HUES6 (cell line): ENCODE results near the gene MED12L.

Source experiments
- H3K27ac ChIP-seq: 2 replicates; pipeline ENCODE4 v1.7.0; 2013; ENCODE audit warnings: low read depth, mild to moderate bottlenecking, low read length, inconsistent platforms
- H3K27me3 ChIP-seq: 2 replicates; pipeline ENCODE4 v1.6.1; 2013; ENCODE audit warnings: low read length; ENCODE audit not compliant: control insufficient read depth, insufficient read depth
- H3K36me3 ChIP-seq: 2 replicates; pipeline ENCODE4 v1.6.1; 2013; ENCODE audit warnings: low read length; ENCODE audit not compliant: control insufficient read depth, insufficient read depth
- H3K4me1 ChIP-seq: 2 replicates; pipeline ENCODE4 v1.6.1; 2013; ENCODE audit warnings: low read length; ENCODE audit not compliant: control insufficient read depth, insufficient read depth
- H3K4me3 ChIP-seq: 2 replicates; pipeline ENCODE4 v1.5.1; 2013; ENCODE audit warnings: low read depth, low read length
- H3K9ac ChIP-seq: one replicate; pipeline ENCODE4 v1.6.1; 2013; ENCODE audit warnings: mild to moderate bottlenecking, low read length
- H3K9me3 ChIP-seq: 2 replicates; pipeline ENCODE4 v1.6.1; 2013; ENCODE audit warnings: low read depth, low read length; ENCODE audit not compliant: control insufficient read depth, insufficient read depth

MED12L gene, protein sequence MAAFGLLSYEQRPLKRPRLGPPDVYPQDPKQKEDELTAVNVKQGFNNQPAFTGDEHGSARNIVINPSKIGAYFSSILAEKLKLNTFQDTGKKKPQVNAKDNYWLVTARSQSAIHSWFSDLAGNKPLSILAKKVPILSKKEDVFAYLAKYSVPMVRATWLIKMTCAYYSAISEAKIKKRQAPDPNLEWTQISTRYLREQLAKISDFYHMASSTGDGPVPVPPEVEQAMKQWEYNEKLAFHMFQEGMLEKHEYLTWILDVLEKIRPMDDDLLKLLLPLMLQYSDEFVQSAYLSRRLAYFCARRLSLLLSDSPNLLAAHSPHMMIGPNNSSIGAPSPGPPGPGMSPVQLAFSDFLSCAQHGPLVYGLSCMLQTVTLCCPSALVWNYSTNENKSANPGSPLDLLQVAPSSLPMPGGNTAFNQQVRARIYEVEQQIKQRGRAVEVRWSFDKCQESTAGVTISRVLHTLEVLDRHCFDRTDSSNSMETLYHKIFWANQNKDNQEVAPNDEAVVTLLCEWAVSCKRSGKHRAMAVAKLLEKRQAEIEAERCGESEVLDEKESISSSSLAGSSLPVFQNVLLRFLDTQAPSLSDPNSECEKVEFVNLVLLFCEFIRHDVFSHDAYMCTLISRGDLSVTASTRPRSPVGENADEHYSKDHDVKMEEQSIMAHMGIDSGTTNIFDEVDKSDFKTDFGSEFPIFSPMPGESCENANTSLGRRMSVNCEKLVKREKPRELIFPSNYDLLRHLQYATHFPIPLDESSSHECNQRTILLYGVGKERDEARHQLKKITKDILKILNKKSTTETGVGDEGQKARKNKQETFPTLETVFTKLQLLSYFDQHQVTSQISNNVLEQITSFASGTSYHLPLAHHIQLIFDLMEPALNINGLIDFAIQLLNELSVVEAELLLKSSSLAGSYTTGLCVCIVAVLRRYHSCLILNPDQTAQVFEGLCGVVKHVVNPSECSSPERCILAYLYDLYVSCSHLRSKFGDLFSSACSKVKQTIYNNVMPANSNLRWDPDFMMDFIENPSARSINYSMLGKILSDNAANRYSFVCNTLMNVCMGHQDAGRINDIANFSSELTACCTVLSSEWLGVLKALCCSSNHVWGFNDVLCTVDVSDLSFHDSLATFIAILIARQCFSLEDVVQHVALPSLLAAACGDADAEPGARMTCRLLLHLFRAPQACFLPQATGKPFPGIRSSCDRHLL (N-terminal part only)

DNA sequence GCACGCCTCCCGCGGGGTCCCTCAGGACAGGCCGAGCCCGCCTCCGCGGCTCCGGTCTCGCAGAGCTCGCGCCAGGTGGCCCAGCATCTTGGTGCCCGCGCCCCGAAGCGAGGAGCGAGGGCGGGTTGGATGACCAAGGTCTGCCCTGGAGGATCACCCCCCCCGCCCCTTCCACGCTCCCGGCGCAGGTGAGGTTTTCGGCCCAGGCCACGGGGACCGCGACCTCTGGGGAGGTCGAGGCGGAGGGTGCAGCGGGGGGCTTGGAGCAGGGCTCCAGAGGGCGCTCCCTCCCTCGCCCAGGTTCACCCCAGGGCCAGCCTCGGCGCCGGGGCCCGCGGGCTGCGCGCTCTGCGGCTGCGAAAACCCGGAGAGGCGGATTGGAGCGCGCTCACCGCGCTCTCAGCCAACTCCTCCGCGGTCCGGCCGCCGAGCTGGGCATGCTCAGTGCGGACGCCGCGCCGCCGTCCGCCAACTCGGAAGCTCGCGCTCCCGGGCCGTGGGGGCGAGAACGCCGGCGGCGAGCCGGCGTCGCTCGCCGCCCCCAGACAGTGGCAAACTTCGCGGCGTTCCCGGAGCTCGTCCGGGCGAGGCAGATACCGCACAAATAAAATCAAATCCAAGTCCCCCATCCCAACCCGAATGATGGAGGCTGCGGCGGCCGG lies at the start of gene MED12L:
Gene MED12L (plus strand): TSS at position 438 of the 662 bp plus-strand sequence. CDS start 1,263 bp downstream, outside the sequence.
- H3K4me3 ChIP-seq, result peak within 1 kb of the TSS; percentile 83
- H3K4me1 ChIP-seq, result peaks cover 16% of the 10 kb centered on the region
- no peak within 1 kb of the TSS for H3K27ac ChIP-seq
- no peaks in the 10 kb centered on the region for H3K9me3 ChIP-seq
- no peaks in the 10 kb centered on the region for H3K36me3 ChIP-seq
- peak within 1 kb of the TSS; percentile 67 for H3K9ac ChIP-seq
- peaks cover 23% of the 10 kb centered on the region for H3K27me3 ChIP-seq

DNA sequence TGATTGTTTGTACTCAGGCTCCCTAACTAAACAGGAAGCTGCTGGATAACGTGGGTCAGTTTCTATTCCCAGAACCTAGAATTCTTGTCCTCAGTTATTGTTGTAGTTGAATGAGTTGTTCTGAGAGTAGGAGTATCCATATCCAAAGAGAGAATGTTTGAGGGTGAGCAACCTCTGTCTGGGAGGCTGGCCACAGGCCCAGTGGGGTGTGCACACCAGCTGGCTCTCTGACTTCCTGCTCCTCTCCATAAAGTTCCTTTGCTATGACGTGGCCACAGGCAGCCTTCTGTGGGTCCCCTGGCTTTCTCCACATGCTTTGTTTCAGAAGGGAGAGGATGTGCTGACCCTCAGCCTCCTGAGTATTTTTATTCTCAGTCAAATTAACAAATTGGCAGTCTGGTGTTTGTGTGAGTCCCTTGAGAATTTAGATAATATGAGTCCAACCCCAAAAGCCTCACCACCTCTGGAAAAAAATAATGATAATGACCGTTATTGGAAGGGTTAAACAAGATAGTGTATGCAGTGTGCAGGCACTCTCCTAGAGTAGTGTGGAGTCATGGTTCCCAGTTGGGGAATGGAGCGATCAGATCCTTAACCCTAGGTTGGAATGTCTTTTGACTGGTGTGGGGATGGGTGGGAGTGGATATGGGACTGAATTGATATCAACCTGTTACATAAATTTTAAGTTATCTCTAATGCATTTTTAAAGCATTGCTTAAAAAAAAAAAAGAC lies 47.6 kb upstream of the MED12L start:
- no peak overlapping the region for H3K27ac ChIP-seq

DNA sequence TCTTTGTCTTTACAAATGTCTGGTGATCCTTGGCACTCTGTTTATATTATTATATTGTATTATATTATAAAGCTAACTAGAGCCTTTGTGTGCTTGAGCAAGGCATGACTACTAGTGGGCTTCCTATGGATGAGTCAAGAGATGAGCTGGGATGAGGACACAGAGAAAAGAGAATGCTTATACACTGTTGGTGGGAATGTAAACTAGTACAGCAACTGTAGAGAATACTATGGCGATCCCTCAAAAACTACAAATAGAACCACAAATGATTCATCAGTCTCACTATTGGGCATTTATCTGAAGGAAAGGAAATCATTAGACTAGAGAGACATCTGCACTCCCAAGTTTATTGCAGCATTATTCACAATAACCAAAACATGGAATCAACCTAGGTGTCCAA lies 40.8 kb upstream of the MED12L start:
- no peaks in the 10 kb centered on the region for H3K36me3 ChIP-seq
- no peak overlapping the region for H3K27ac ChIP-seq
- no peak overlapping the region for H3K9ac ChIP-seq
- no peaks in the 10 kb centered on the region for H3K4me1 ChIP-seq
- no peaks in the 10 kb centered on the region for H3K9me3 ChIP-seq
- no peaks in the 10 kb centered on the region for H3K27me3 ChIP-seq
- H3K4me3 ChIP-seq, result no peak overlapping the region

More for the DNA sequence above, 47.6 kb upstream of the MED12L start:
- Histone ChIP-seq H3K27me3 (no peaks in the 10 kb centered on the region), H3K9me3 (no peaks in the 10 kb centered on the region), H3K36me3 (no peaks in the 10 kb centered on the region), H3K9ac (no peak overlapping the region), H3K4me1 (peaks cover 5% of the 10 kb centered on the region; the same call in 1 of the 2 replicates), H3K4me3 (no peak overlapping the region)

DNA sequence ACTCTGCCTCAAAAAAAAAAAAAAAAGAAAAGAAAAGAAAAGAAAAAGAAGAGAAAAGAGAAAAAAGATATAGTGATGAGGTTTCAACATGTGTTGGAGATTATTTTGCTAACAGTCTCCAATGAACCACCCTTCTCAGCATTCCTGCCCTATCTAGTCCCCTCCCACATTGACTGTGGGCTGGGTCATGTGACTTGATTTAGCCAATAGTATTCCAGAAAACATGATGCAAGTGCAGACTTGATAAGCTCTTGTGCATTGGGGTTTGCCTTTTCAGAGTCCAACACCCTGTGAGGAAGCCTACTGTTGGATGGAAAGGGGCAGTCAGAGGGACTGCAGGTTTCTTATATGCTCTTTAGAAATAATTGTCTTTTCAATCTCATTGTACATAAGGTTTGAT lies 37.8 kb upstream of the MED12L start:
- no peaks in the 10 kb centered on the region for H3K36me3 ChIP-seq
- H3K4me3 ChIP-seq, result no peak overlapping the region
- no peaks in the 10 kb centered on the region for H3K9me3 ChIP-seq
- H3K27ac ChIP-seq, result no peak overlapping the region
- no peak overlapping the region for H3K9ac ChIP-seq
- no peaks in the 10 kb centered on the region for H3K4me1 ChIP-seq
- no peaks in the 10 kb centered on the region for H3K27me3 ChIP-seq

DNA sequence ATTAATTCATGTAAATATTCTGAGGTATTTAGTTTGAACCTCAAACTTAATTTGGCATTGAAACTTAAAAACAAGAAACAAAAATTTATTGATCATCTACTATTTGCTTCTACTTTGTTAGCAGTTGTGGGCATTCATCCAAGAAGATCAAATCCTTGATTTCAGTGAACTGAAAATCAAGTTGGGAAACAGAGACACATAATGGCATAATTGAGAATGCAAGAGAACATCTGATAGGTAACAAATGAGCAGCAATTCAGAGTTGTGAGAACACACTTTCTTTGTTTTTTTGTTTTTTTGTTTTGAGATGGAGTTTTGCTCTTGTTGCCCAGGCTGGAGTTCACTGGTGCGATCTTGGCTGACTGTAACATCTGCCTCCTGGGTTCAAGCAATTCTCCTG lies 33.9 kb upstream of the MED12L start:
- Histone ChIP-seq H3K27ac (no peak overlapping the region), H3K9ac (no peak overlapping the region), H3K9me3 (no peaks in the 10 kb centered on the region), H3K4me3 (no peak overlapping the region), H3K36me3 (no peaks in the 10 kb centered on the region), H3K27me3 (no peaks in the 10 kb centered on the region), H3K4me1 (no peaks in the 10 kb centered on the region)

DNA sequence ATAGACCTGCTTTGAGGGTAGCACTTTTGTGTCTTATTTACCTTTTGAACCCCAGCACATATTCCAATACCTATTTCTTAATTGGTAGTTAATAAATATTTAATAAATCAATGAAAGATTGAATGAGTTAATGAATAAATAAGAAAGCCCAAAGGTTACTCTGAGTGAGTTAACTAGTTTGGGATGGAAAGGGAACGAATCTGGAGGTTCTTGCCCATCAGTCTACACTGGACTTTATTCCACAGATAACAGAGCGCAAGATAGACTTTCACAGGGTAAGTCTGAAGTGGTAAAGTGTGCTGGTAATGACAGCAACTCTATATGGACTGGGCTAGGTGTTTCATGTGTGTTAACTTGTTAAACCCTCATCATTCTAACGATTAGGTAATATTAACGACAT lies 33.1 kb upstream of the MED12L start:
- Histone ChIP-seq H3K27ac (no peak overlapping the region), H3K36me3 (no peaks in the 10 kb centered on the region), H3K27me3 (no peaks in the 10 kb centered on the region), H3K4me1 (no peaks in the 10 kb centered on the region), H3K9ac (no peak overlapping the region), H3K4me3 (no peak overlapping the region), H3K9me3 (no peaks in the 10 kb centered on the region)

DNA sequence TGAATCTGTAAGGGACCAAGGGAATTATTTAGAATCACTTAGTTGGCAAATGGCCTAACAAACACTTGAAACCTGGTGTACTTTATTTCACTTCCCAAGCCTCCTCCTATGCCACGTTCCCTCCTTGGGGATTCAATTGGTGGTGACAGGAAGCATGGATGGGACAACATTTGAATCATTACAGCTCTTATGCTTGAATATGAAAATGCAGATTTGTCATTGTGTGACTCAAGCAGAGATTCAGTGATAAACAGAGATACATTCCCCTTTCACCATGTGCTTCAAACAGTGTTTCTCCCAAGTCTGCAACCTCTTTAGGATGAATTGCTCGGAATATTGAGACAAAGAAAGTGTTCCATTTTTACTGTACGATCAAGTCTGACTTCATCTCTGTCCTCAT lies 32.7 kb upstream of the MED12L start:
- Histone ChIP-seq H3K9me3 (no peaks in the 10 kb centered on the region), H3K27ac (no peak overlapping the region), H3K9ac (no peak overlapping the region), H3K4me1 (no peaks in the 10 kb centered on the region), H3K36me3 (no peaks in the 10 kb centered on the region), H3K27me3 (no peaks in the 10 kb centered on the region), H3K4me3 (no peak overlapping the region)

DNA sequence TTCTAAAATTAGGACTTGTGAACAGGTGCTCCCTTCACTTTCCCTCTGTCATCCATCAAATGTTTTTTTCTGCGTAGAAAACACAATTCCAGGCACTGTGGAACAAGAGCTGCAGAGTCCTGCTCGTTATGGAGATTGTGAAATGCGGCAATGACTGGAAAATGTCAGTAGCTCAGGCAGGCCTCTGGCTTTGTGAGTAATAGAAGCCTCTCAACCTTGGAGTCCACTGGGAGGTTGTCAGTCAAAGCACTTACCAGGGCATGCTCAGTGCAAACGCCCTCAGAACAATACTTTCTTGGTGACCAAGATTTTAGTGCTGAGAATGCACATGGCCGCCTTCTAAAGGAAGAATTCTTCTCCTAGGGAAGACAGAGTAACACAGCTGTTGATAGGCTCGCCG lies 26.7 kb upstream of the MED12L start:
- no peaks in the 10 kb centered on the region for H3K27me3 ChIP-seq
- no peaks in the 10 kb centered on the region for H3K9me3 ChIP-seq
- no peak overlapping the region for H3K9ac ChIP-seq
- no peak overlapping the region for H3K27ac ChIP-seq
- H3K4me3 ChIP-seq, result no peak overlapping the region
- no peaks in the 10 kb centered on the region for H3K4me1 ChIP-seq
- H3K36me3 ChIP-seq, result no peaks in the 10 kb centered on the region

DNA sequence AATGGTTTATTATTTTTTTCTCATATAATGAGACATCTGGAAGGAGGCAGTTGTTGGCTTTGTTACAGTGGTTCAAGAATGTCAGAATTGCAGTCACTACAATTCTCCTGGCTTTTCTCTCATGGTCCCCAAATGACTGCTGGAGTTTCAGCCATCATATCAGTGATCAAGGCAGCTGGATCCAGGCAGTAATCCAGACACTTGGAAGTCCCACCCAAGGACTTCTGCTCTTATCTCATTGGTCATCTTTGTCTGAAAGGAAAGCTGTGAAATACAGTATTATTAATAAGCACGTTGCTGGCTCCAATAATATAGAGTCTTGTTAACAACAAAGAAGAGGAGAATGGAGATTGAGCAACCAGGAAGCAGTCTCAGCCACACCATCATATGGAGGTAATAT lies 22.9 kb upstream of the MED12L start:
- Histone ChIP-seq H3K9ac (no peak overlapping the region), H3K9me3 (no peaks in the 10 kb centered on the region), H3K4me3 (no peak overlapping the region), H3K4me1 (no peaks in the 10 kb centered on the region), H3K27ac (no peak overlapping the region), H3K36me3 (no peaks in the 10 kb centered on the region), H3K27me3 (no peaks in the 10 kb centered on the region)

DNA sequence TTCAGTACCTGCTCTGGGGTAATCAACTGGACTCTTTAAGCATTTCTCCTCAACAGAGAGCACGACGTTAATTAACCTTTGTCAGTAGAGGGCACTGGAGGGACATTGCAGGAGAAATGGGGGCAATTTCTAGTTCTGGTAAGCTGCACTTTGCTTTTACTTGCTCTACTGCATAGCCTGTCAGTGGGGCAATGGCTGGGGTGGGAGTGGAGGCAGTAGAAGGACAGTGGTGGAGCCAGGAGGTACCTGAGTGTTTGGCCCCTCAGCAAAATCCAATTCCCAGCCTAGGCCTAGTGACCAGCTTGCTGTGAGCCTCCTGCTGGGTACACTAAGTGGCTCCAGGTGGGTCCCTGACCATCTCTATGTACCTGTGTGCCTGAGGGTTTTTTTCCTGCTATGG lies 18.3 kb upstream of the MED12L start:
- Histone ChIP-seq H3K4me3 (no peak overlapping the region), H3K27me3 (no peaks in the 10 kb centered on the region), H3K27ac (no peak overlapping the region), H3K36me3 (no peaks in the 10 kb centered on the region), H3K9ac (no peak overlapping the region), H3K4me1 (no peaks in the 10 kb centered on the region), H3K9me3 (no peaks in the 10 kb centered on the region)
